Measurements from ENCODE around the gene FXYD5. TPM values are rescaled to one million over a fixed set of nuclear protein-coding genes. Genes with fewer than 3 reads are reported as not detected.
"Not testable (repeated sequence)": the region's sequence is repeated elsewhere in the genome, so short reads cannot be mapped to it uniquely, and the experiment has no call there.

The FXYD5 gene
- total and polyA plus RNA-seq, 10 of the 15 experiments (the other 5 are each of a cell fraction or from before 2014, with no cell fraction given): 30.0 to 159 (median 93.9) TPM

- Histone ChIP-seq H3K4me3 (no peak overlapping the region), H3K4me2 (ENCODE audit: control insufficient read depth, insufficient read depth) (no peak overlapping the region), H4K20me1 (ENCODE audit: control insufficient read depth, insufficient read depth) (no peaks in the 10 kb centered on the region), H3K9ac (ENCODE audit: control insufficient read depth, insufficient read depth, low read length) (no peak overlapping the region), H3K79me2 (ENCODE audit: control insufficient read depth, insufficient read depth, low read length) (no peaks in the 10 kb centered on the region), H3K27ac (ENCODE audit: control insufficient read depth, insufficient read depth) (no peak overlapping the region), H3K36me3 (ENCODE audit: control insufficient read depth in 2 of 2, insufficient read depth in 2 of 2, low read length in 1 of 2) (no peaks in the 10 kb centered on the region), H3K4me1 (ENCODE audit: control insufficient read depth, insufficient read depth, low read length) (no peaks in the 10 kb centered on the region), H3K27me3 (replicated peaks in 1 of 2; ENCODE audit: control insufficient read depth in 2 of 2, insufficient read depth in 2 of 2, low read length in 1 of 2) (no peaks in the 10 kb centered on the region; a peak in 2 of 4 replicates), H2AFZ (ENCODE audit: control insufficient read depth, low read depth, low read length) (no peak overlapping the region), H3K9me3 (replicated peaks; ENCODE audit: control insufficient read depth, insufficient read depth, low read length) (no peaks in the 10 kb centered on the region; the same call in 2 of the 3 replicates)
- TF ChIP-seq, protein P1, sequence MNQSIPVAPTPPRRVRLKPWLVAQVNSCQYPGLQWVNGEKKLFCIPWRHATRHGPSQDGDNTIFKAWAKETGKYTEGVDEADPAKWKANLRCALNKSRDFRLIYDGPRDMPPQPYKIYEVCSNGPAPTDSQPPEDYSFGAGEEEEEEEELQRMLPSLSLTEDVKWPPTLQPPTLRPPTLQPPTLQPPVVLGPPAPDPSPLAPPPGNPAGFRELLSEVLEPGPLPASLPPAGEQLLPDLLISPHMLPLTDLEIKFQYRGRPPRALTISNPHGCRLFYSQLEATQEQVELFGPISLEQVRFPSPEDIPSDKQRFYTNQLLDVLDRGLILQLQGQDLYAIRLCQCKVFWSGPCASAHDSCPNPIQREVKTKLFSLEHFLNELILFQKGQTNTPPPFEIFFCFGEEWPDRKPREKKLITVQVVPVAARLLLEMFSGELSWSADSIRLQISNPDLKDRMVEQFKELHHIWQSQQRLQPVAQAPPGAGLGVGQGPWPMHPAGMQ (IDR thresholded peaks at IDR 0.05; ENCODE audit: borderline replicate concordance): no peak
- no peak for TF ChIP-seq HCFC1 (IDR thresholded peaks at IDR 0.05; ENCODE audit: low read length)
- no peak for TF ChIP-seq USF2 (IDR thresholded peaks at IDR 0.05; ENCODE audit: borderline replicate concordance, low read depth, low read length)
- FAIRE-seq (no peak), DNase-seq (ENCODE audit: low read depth, low spot score) (peak; percentile 30), ATAC-seq (peak; percentile 84)
- SMC1A ChIA-PET (ENCODE audit: uncharacterized antibody, unreplicated experiment): interaction anchor here (1.0 to 1.2 kb wide), 2 partner anchors 14 to 48 kb away, joined by 3 to 4 read pairs; no protein-coding TSS in a partner anchor
- in situ Hi-C loops (cut with MboI) (no loop called here), intact Hi-C loops (cut with micrococcal nuclease; ENCODE audit: unreplicated experiment) (no loop called here)
- RAD21 ChIA-PET (ENCODE audit: unreplicated experiment): no interaction called here
- CTCF ChIA-PET: no interaction called here
- no TSS peak for BruUV-seq (replicated peaks)
- POLR2A ChIA-PET: no interaction called here
- 92% methylated on average over 2 of the region's 2 CpGs for WGBS (ENCODE audit: insufficient coverage, insufficient replicate concordance, low lambda C conversion rate, missing lambda C conversion rate)
Measured at GRCh38 chr19:35195830-35196229, 41.3 kb downstream of the FXYD5 start.

- H2AFZ ChIP-seq (ENCODE audit: control insufficient read depth, low read depth, low read length); POLR2A ChIA-PET; BruUV-seq (replicated peaks); H3K9ac ChIP-seq (ENCODE audit: control insufficient read depth, insufficient read depth, low read length); FAIRE-seq; RAD21 ChIA-PET (ENCODE audit: unreplicated experiment); H4K20me1 ChIP-seq (ENCODE audit: control insufficient read depth, insufficient read depth); H3K4me1 ChIP-seq (ENCODE audit: control insufficient read depth, insufficient read depth, low read length); H3K36me3 ChIP-seq (ENCODE audit: control insufficient read depth in 2 of 2, insufficient read depth in 2 of 2, low read length in 1 of 2); H3K9me3 ChIP-seq (replicated peaks; ENCODE audit: control insufficient read depth, insufficient read depth, low read length); DNase-seq (ENCODE audit: low read depth, low spot score); in situ Hi-C loops (cut with MboI); H3K4me3 ChIP-seq; H3K27ac ChIP-seq (ENCODE audit: control insufficient read depth, insufficient read depth); intact Hi-C loops (cut with micrococcal nuclease; ENCODE audit: unreplicated experiment); H3K27me3 ChIP-seq (replicated peaks in 1 of 2; ENCODE audit: control insufficient read depth in 2 of 2, insufficient read depth in 2 of 2, low read length in 1 of 2); CTCF ChIA-PET; H3K4me2 ChIP-seq (ENCODE audit: control insufficient read depth, insufficient read depth); H3K79me2 ChIP-seq (ENCODE audit: control insufficient read depth, insufficient read depth, low read length): not testable (repeated sequence)
- SMC1A ChIA-PET (ENCODE audit: uncharacterized antibody, unreplicated experiment): interaction anchor here (1.0 to 1.2 kb wide), 2 partner anchors 15 to 49 kb away, joined by 3 to 4 read pairs; no protein-coding TSS in a partner anchor
- ATAC-seq: peak; percentile 52
- 43% methylated on average over 6 of the region's 6 CpGs for WGBS (ENCODE audit: insufficient coverage, insufficient replicate concordance, low lambda C conversion rate, missing lambda C conversion rate)
Measured at GRCh38 chr19:35196861-35197260, 42.3 kb downstream of the FXYD5 start.

Measured in GM12878 (cell line).